HepG2 (cell line): ENCODE results near the gene SLC22A23. TPM values are rescaled to one million over a fixed set of nuclear protein-coding genes. Genes with fewer than 3 reads are reported as not detected.

ENCODE experiments used
- ATAC-seq: fragments of 200-7000 bp; cut with Tn5 transposase; 3 replicates; pipeline ENCODE4 v1.9.1; 2020; ENCODE audit warnings: mild to moderate bottlenecking, moderate library complexity
- BruUV-seq: library from RNA; stranded (reverse); fragments of 400-500 nt; replicated peaks from 2 replicates; lab custom pipeline; 2021; lab: Mats Ljungman, UMichigan
- CTCF ChIA-PET: fragments of 300-600 bp; formaldehyde crosslinking; extraction: SDS; loops from one replicate; lab custom pipeline; 2021; ENCODE audit warnings: low total read pairs, inconsistent platforms, low intra/inter-chr PET ratio; lab: Yijun Ruan, JAX
- POLR2A ChIA-PET: fragments of 350-600 bp; sonication (Branson Sonifier 250); formaldehyde crosslinking; loops from one replicate; lab custom pipeline; 2020; ENCODE audit warnings: antibody characterized with exemption, inconsistent platforms; lab: Yijun Ruan, JAX
- DNase-seq: peaks from one replicate; pipeline ENCODE4 v3.0.0-alpha.2; 2015; ENCODE audit warnings: low spot score
- FAIRE-seq: peaks from 3 replicates; lab custom pipeline; 2011; peaks lifted over from hg19 to GRCh38; lab: Jason Lieb, UNC
- H2AFZ ChIP-seq: one replicate; pipeline ENCODE4 v1.6.1; 2011; ENCODE audit warnings: low read length, inconsistent platforms
- H3K27ac ChIP-seq: fragments of 300-600 bp; 3 replicates; pipeline ENCODE4 v1.8.0; 2011; ENCODE audit warnings: mixed run types, mild to moderate bottlenecking, mixed read lengths, low read length, inconsistent platforms; ENCODE audit not compliant: insufficient read depth; ENCODE audit errors: extremely low read length
- H3K27me3 ChIP-seq, 2 experiments: fragments of 200-600 bp in 1 of 2; 2 replicates in 1 of 2; 3 replicates in 1 of 2; pipeline versions ENCODE4 v1.6.0 to v1.8.0; 2011; ENCODE audit warnings: low read length in 2 of 2, mild to moderate bottlenecking in 2 of 2, moderate library complexity in 2 of 2, inconsistent platforms in 1 of 2; ENCODE audit not compliant: insufficient read depth in 2 of 2, control insufficient read depth in 1 of 2
- H3K36me3 ChIP-seq, 2 experiments: fragments of 200-600 bp in 1 of 2; replicated peaks in 1 of 2; 2 replicates in 1 of 2; 3 replicates in 1 of 2; pipeline versions ENCODE4 v1.5.1 to v1.8.0; 2011; ENCODE audit warnings: low read length in 2 of 2, inconsistent platforms in 1 of 2; ENCODE audit not compliant: insufficient read depth in 2 of 2, control insufficient read depth in 1 of 2
- H3K4me1 ChIP-seq: 2 replicates; pipeline ENCODE4 v1.5.1; 2012; ENCODE audit warnings: low read length, inconsistent platforms; ENCODE audit not compliant: insufficient read depth
- H3K4me2 ChIP-seq: 2 replicates; pipeline ENCODE4 v1.6.0; 2011; ENCODE audit warnings: low read depth, low read length, inconsistent platforms
- H3K4me3 ChIP-seq, 3 experiments: fragments of 200-600 bp in 1 of 3; sonication (generic), shearing (Covaris generic) in 1 of 3; replicated peaks in 1 of 3; 2 replicates each; pipeline ENCODE4 v1.5.1; 2011 to 2016; ENCODE audit warnings: low read length in 3 of 3, inconsistent platforms in 2 of 3, low read depth in 2 of 3, mild to moderate bottlenecking in 2 of 3, control low read depth in 1 of 3, mixed read lengths in 1 of 3; ENCODE audit not compliant: insufficient read depth in 1 of 3
- H3K79me2 ChIP-seq: one replicate; pipeline ENCODE4 v1.6.1; 2011; ENCODE audit warnings: low read length, inconsistent platforms; ENCODE audit not compliant: insufficient read depth
- H3K9ac ChIP-seq: 2 replicates; pipeline ENCODE4 v1.6.0; 2011; ENCODE audit warnings: mild to moderate bottlenecking, low read depth, low read length, inconsistent platforms; ENCODE audit not compliant: insufficient read depth
- H3K9me3 ChIP-seq: 2 replicates; pipeline ENCODE4 v1.5.1; 2012; ENCODE audit warnings: mild to moderate bottlenecking, low read length
- H4K20me1 ChIP-seq: 2 replicates; pipeline ENCODE4 v1.6.0; 2011; ENCODE audit warnings: inconsistent platforms, mild to moderate bottlenecking, low read length, moderate library complexity; ENCODE audit not compliant: insufficient read depth
- ATF6 ChIP-seq: sonication (generic); formaldehyde crosslinking; conservative IDR thresholded peaks from 2 replicates; pipeline ENCODE4 v1.4.0; 2020; ENCODE audit warnings: missing genetic modification reagents
- EHMT2 ChIP-seq: fragments of 200-600 bp; sonication (generic); IDR thresholded peaks from 2 replicates; pipeline ENCODE4 v1.7.0; 2017; ENCODE audit warnings: antibody characterized with exemption, low read depth, low read length, borderline replicate concordance
- ZNF121 ChIP-seq: sonication (generic); formaldehyde crosslinking; IDR thresholded peaks from 2 replicates; pipeline ENCODE4 v1.5.0; 2020; ENCODE audit warnings: mild to moderate bottlenecking, missing genetic modification reagents
- WGBS: methylation state at CpG from one replicate; pipeline ENCODE4 v1.1.6; 2017; ENCODE audit warnings: low lambda C conversion rate; 5-methylcytosine and 5-hydroxymethylcytosine counted together
- in situ Hi-C: cut with HindIII; loops from 2 replicates; pipeline ENCODE4 v1.10.0; 2017; ENCODE audit warnings: low pct_unique_long_range_greater_than_20kb; ENCODE audit not compliant: extremely low pct_ligation_motif_present
- intact Hi-C: fragments of 100-400 bp; cut with micrococcal nuclease; formaldehyde crosslinking; loops from one replicate; pipeline ENCODE4 v1.10.0; 2022; ENCODE audit not compliant: unreplicated experiment
- polyA plus RNA-seq, 8 experiments: library from polyadenylated mRNA; depleted of rRNA in 3 of 8; stranded (reverse) in 7 of 8; unstranded in 1 of 8; fragments of >200 nt; fragmentation: Illumina TruSeq in 4 of 8; extraction: Trizol in 4 of 8; gene quantifications; 2 replicates each; pipeline versions ENCODE4 v1.2.1 to v1.2.3, GENCODE V29; 2011 to 2016; ENCODE audit warnings: low read depth in 4 of 8, missing spikeins in 1 of 8, mixed read lengths in 1 of 8; ENCODE audit not compliant: insufficient read depth in 1 of 8
- total RNA-seq, 5 experiments: library from RNA; depleted of rRNA; stranded (reverse); fragments of >200 nt; fragmentation: Illumina TruSeq; extraction: Trizol; gene quantifications; 2 replicates each; pipeline ENCODE4 v1.2.3, GENCODE V29; 2016; ENCODE audit warnings: low read depth in 1 of 5
- TF ChIP-seq, protein P1 (sequence below): IDR thresholded peaks from 2 replicates; pipeline ENCODE4 v1.6.1; 2016; ENCODE audit warnings: control low read depth
- TF ChIP-seq, protein P2 (sequence below): sonication (generic); formaldehyde crosslinking; IDR thresholded peaks from 2 replicates; pipeline ENCODE4 v1.4.0; 2020; ENCODE audit warnings: missing genetic modification reagents

The SLC22A23 gene
- total and polyA plus RNA-seq, 2 of the 13 experiments (the other 11 are each of a cell fraction or from before 2014, with no cell fraction given) = 11.8 to 17.5 TPM

GRCh38 chr6:3429211-3429610 lies 27.6 kb downstream of the SLC22A23 start (continued):
- TF ChIP-seq, protein P1, sequence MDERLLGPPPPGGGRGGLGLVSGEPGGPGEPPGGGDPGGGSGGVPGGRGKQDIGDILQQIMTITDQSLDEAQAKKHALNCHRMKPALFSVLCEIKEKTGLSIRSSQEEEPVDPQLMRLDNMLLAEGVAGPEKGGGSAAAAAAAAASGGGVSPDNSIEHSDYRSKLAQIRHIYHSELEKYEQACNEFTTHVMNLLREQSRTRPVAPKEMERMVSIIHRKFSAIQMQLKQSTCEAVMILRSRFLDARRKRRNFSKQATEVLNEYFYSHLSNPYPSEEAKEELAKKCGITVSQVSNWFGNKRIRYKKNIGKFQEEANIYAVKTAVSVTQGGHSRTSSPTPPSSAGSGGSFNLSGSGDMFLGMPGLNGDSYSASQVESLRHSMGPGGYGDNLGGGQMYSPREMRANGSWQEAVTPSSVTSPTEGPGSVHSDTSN (CRISPR knock-in tag) = no peak
- TF ChIP-seq, protein P2, sequence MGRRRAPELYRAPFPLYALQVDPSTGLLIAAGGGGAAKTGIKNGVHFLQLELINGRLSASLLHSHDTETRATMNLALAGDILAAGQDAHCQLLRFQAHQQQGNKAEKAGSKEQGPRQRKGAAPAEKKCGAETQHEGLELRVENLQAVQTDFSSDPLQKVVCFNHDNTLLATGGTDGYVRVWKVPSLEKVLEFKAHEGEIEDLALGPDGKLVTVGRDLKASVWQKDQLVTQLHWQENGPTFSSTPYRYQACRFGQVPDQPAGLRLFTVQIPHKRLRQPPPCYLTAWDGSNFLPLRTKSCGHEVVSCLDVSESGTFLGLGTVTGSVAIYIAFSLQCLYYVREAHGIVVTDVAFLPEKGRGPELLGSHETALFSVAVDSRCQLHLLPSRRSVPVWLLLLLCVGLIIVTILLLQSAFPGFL (CRISPR knock-in tag) = no peak

DNA sequence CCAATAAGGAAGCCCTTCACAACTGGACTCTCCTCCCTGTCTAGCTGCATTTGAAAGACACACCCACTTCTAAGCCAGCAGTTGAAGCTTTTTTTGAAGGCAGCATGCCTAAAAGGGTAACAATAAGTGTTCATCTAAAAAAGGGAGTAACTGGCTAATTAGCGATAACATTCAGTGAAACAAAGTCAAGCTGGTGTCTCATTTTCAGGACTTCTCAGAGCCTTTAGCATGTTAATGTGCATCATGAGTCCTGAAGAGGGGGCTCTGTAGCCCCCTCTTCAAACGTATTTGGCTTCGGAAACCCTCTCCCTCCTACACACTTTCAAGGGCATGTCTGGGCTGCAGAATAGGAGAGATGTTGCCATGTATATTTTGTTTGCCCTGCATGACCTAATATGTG lies 28.1 kb downstream of the SLC22A23 start:
- H3K4me3 ChIP-seq = no peak overlapping the region
- FAIRE-seq = no peak
- ChIA-PET POLR2A (no interaction called here), CTCF (no interaction called here)
- no peak for ATAC-seq
- H3K9me3 ChIP-seq = no peaks in the 10 kb centered on the region
- TF ChIP-seq ATF6 (CRISPR knock-in tag) (no peak), EHMT2 (no peak), ZNF121 (CRISPR knock-in tag) (no peak)
- H4K20me1 ChIP-seq = 0 out of 2 replicates have a peak, but pooled peaks cover 13% of the 10 kb centered on the region
- H3K27me3 ChIP-seq = no peaks in the 10 kb centered on the region
- intact Hi-C loops = no loop called here
- no TSS peak for BruUV-seq
- in situ Hi-C loops = no loop called here
- no peak overlapping the region for H3K4me2 ChIP-seq
- H3K27ac ChIP-seq = no peak overlapping the region
- peaks cover 6% of the 10 kb centered on the region; the same call in 1 of the 2 replicates for H3K4me1 ChIP-seq
- no peak overlapping the region for H2AFZ ChIP-seq
- no peak overlapping the region for H3K9ac ChIP-seq
- H3K36me3 ChIP-seq = peaks cover 22 to 55% of the 10 kb centered on the region in 2 experiments
- WGBS = 95% methylated on average over 3 of the region's 3 CpGs
- H3K79me2 ChIP-seq = peaks cover 81% of the 10 kb centered on the region
- DNase-seq = no peak
